MCF 10A (cell line): ENCODE measurements around the gene XYLT1. TPM values are rescaled to one million over a fixed set of nuclear protein-coding genes. Genes with fewer than 3 reads are reported as not detected.

Source experiments
- BruUV-seq: library from RNA; stranded (reverse); fragments of 400-500 nt; replicated peaks from 2 replicates; lab custom pipeline; 2021; lab: Mats Ljungman, UMichigan
- CTCF ChIA-PET: fragments of 300-600 bp; sonication (Branson Sonifier 250); formaldehyde crosslinking; extraction: SDS; loops from one replicate; lab custom pipeline; 2021; ENCODE audit warnings: antibody characterized with exemption, inconsistent platforms; lab: Yijun Ruan, JAX
- POLR2A ChIA-PET: fragments of 300-600, 350-650 bp; sonication (Branson Sonifier 250); formaldehyde crosslinking; extraction: SDS; loops from one replicate; lab custom pipeline; 2020; ENCODE audit warnings: antibody characterized with exemption, inconsistent platforms; lab: Yijun Ruan, JAX
- DNase-seq: peaks from one replicate; pipeline ENCODE4 v3.0.0-alpha.2; 2018; ENCODE audit not compliant: unreplicated experiment
- H3K27ac Mint-ChIP-seq: one replicate; pipeline ENCODE4 v1.8.0; 2022; ENCODE audit warnings: mild to moderate bottlenecking, low read depth, mixed read lengths; ENCODE audit not compliant: unreplicated experiment
- H3K27me3 Mint-ChIP-seq: one replicate; pipeline ENCODE4 v1.8.0; 2022; ENCODE audit warnings: mixed read lengths; ENCODE audit not compliant: insufficient read depth, unreplicated experiment
- H3K36me3 Mint-ChIP-seq: one replicate; pipeline ENCODE4 v1.8.0; 2022; ENCODE audit warnings: mild to moderate bottlenecking, moderate library complexity, mixed read lengths; ENCODE audit not compliant: insufficient read depth, unreplicated experiment
- H3K4me1 Mint-ChIP-seq: one replicate; pipeline ENCODE4 v1.8.0; 2022; ENCODE audit warnings: mixed read lengths; ENCODE audit not compliant: insufficient read depth, unreplicated experiment
- H3K4me3 Mint-ChIP-seq: one replicate; pipeline ENCODE4 v1.8.0; 2022; ENCODE audit warnings: mild to moderate bottlenecking, moderate library complexity, mixed read lengths; ENCODE audit not compliant: unreplicated experiment
- H3K9me3 Mint-ChIP-seq: one replicate; pipeline ENCODE4 v1.8.0; 2022; ENCODE audit warnings: mixed read lengths; ENCODE audit not compliant: unreplicated experiment
- intact Hi-C: fragments of 100-400 bp; cut with micrococcal nuclease; formaldehyde crosslinking; loops from 2 replicates; pipeline ENCODE4 v1.14.1; 2022
- total RNA-seq: library from RNA; stranded (reverse); gene quantifications from 2 replicates; pipeline ENCODE4 v1.2.3, GENCODE V29; 2022
- TF ChIP-seq, protein P1 (sequence below): fragments of 200-600 bp; IDR thresholded peaks from one replicate; pipeline ENCODE4 v1.8.0; 2022; ENCODE audit warnings: antibody characterized with exemption, mild to moderate bottlenecking; ENCODE audit not compliant: unreplicated experiment

XYLT1 gene
- total RNA-seq, 1 experiment from 2014 or later, result not detected

DNA sequence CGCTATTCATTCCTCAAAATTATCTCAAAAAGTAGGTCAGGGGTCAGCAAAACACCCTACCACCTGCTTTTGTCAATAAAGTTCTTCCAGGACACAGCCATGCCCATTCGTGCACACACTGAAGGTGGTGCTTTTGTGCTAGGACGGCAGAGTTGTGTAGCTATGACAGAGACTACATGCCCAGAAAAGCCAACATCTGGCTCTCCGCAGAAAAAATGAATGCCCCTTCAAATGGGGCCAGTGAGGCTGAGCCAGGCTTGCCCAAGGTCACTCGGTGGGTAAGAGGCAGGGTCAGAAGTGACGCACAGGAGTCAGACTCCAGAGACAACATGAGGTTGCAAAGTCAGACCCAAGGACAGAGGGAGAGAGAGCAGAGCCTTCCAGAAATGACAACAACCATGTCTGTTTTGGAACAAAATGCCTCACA lies 200.1 kb downstream of the XYLT1 start:
- Mint-ChIP-seq H3K4me1 (no peaks in the 10 kb centered on the region), H3K9me3 (peaks cover 35% of the 10 kb centered on the region), H3K27ac (no peak overlapping the region), H3K36me3 (no peaks in the 10 kb centered on the region), H3K4me3 (no peak overlapping the region), H3K27me3 (no peaks in the 10 kb centered on the region)
- intact Hi-C loops, result no loop called here
- POLR2A ChIA-PET, result no interaction called here
- CTCF ChIA-PET, result no interaction called here
- no TSS peak for BruUV-seq
- DNase-seq, result no peak
- TF ChIP-seq, protein P1, sequence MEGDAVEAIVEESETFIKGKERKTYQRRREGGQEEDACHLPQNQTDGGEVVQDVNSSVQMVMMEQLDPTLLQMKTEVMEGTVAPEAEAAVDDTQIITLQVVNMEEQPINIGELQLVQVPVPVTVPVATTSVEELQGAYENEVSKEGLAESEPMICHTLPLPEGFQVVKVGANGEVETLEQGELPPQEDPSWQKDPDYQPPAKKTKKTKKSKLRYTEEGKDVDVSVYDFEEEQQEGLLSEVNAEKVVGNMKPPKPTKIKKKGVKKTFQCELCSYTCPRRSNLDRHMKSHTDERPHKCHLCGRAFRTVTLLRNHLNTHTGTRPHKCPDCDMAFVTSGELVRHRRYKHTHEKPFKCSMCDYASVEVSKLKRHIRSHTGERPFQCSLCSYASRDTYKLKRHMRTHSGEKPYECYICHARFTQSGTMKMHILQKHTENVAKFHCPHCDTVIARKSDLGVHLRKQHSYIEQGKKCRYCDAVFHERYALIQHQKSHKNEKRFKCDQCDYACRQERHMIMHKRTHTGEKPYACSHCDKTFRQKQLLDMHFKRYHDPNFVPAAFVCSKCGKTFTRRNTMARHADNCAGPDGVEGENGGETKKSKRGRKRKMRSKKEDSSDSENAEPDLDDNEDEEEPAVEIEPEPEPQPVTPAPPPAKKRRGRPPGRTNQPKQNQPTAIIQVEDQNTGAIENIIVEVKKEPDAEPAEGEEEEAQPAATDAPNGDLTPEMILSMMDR, result no peak

DNA sequence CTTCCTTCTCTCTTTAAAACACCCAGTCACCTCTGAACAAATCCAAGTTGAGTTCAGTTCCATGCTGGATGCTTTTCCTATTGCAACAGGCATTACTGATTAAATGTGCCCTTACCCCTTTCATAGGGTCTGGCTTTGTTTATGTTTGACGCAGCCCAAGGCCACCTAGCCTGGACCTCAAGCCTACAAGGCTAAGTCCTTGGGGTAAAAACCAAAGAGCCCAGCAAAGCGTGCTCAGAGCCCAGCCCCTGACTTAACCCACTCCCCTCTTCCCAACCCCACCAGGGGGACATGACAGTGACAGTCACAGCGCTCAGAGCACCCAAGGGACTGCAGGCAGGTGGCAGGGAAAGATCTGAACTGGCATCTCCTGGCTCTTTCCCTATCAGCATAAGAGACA lies 200.6 kb downstream of the XYLT1 start:
- H3K27ac Mint-ChIP-seq, result no peak overlapping the region
- no peak overlapping the region for H3K4me3 Mint-ChIP-seq
- no peaks in the 10 kb centered on the region for H3K27me3 Mint-ChIP-seq
- ChIA-PET CTCF (interaction anchor here (0.6 kb wide), 1 partner anchor 13 kb away, joined by 3 read pairs; no protein-coding TSS in a partner anchor), POLR2A (no interaction called here)
- TF ChIP-seq, protein P1, result no peak
- peaks cover 35% of the 10 kb centered on the region for H3K9me3 Mint-ChIP-seq
- intact Hi-C loops, result no loop called here
- no peaks in the 10 kb centered on the region for H3K4me1 Mint-ChIP-seq
- DNase-seq, result no peak
- no peaks in the 10 kb centered on the region for H3K36me3 Mint-ChIP-seq
- BruUV-seq, result no TSS peak

DNA sequence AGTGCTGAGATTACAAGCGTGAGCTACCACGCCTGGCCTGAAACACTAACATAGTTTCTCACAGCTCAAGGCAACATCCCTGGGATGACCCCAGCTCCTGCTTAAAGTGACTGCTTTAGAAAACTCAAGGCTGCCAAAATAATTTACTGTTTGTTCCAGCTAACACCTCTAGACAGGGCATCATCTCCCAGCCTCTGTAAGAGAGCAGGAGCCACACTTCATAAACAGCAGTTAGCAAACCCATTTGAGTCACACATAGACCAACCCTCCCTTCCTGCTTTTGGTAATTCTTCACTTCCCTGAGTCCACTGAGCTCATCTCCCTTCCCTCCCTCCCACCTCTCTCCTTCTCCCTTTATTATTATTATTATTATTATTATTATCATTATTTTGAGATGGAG lies 201.3 kb downstream of the XYLT1 start:
- ChIA-PET CTCF (interaction anchor here (0.6 kb wide), 1 partner anchor 13 kb away, joined by 3 read pairs; no protein-coding TSS in a partner anchor), POLR2A (no interaction called here)
- no peak overlapping the region for H3K4me3 Mint-ChIP-seq
- TF ChIP-seq, protein P1, result no peak
- peaks cover 37% of the 10 kb centered on the region for H3K9me3 Mint-ChIP-seq
- H3K27ac Mint-ChIP-seq, result no peak overlapping the region
- DNase-seq, result no peak
- no peaks in the 10 kb centered on the region for H3K4me1 Mint-ChIP-seq
- BruUV-seq, result no TSS peak
- H3K27me3 Mint-ChIP-seq, result no peaks in the 10 kb centered on the region
- H3K36me3 Mint-ChIP-seq, result no peaks in the 10 kb centered on the region
- intact Hi-C loops, result no loop called here

DNA sequence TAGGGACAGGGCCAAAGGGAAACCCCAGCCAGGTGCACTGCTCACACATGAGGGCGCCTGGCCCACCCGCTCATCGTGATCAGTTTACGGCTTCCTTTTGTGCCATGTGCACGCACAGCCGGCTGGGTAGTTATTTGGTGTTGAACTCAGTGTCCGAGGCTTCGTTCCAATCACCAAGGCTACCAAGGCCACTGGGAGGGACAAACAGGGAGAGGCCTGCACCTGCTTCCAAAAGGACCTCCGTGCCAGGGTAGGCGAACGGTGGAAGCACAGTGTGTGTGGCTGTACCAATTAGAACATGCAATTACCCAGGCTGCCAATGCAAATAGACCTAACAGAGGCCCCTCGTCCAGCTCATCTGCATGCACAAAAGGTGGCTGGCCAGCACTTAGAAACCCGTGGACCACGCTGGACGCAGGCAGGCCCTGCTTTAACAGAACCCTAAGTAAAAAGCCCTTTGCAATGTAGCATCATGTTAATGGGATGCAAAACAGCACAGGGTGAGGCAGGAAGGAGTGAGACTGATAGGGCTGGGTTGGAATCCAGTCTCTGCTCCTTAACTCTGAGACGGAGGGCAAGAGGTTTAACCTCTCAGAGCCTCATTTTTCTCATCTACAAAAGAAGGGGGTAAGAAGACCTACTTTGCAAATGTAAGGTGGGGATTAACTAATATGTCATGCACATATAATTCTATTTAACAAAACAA lies 204.0 kb downstream of the XYLT1 start:
- TF ChIP-seq, protein P1, result no peak
- ChIA-PET CTCF (no interaction called here), POLR2A (no interaction called here)
- BruUV-seq, result no TSS peak
- intact Hi-C loops, result no loop called here
- Mint-ChIP-seq H3K36me3 (no peaks in the 10 kb centered on the region), H3K4me3 (no peak overlapping the region), H3K27ac (no peak overlapping the region), H3K4me1 (no peaks in the 10 kb centered on the region), H3K9me3 (peaks cover 50% of the 10 kb centered on the region), H3K27me3 (no peaks in the 10 kb centered on the region)
- no peak for DNase-seq
